Upper lobe of left lung (tissue), 6 donors: ENCODE data around the gene PHEX. TPM values are rescaled to one million over a fixed set of nuclear protein-coding genes. Genes with fewer than 3 reads are reported as not detected.

Source experiments
- ATAC-seq, 2 donors: fragments of 200-7000 bp; cut with Tn5 transposase; one replicate each; pipeline ENCODE4 v1.9.1; 2022; ENCODE audit warnings: mild to moderate bottlenecking in 2 of 2, moderate library complexity in 2 of 2; ENCODE audit not compliant: low FRiP score in 2 of 2
- DNase-seq, 2 donors: peaks; one replicate each; pipeline ENCODE4 v3.0.0-alpha.2; 2019 to 2020
- H3K27ac ChIP-seq, 4 donors: fragments of 200-600 bp; sonication (generic); one replicate each; pipeline ENCODE4 v1.5.1; 2016 to 2019
- H3K27me3 ChIP-seq, 4 donors: fragments of 200-600 bp; sonication (generic); one replicate each; pipeline ENCODE4 v1.5.1; 2017 to 2019
- H3K36me3 ChIP-seq, 4 donors: fragments of 200-600 bp; sonication (generic); one replicate each; pipeline ENCODE4 v1.5.1; 2016 to 2019
- H3K4me1 ChIP-seq, 4 donors: fragments of 200-600 bp; sonication (generic); one replicate each; pipeline ENCODE4 v1.5.1; 2018 to 2019
- H3K4me3 ChIP-seq, 4 donors: fragments of 200-600 bp; sonication (generic); one replicate each; pipeline ENCODE4 v1.5.1; 2017 to 2019; ENCODE audit warnings: mild to moderate bottlenecking in 2 of 4, moderate library complexity in 1 of 4
- H3K9me3 ChIP-seq, 4 donors: fragments of 200-600 bp; sonication (generic); one replicate each; pipeline ENCODE4 v1.5.1; 2018 to 2019
- CTCF ChIP-seq, 6 experiments: fragments of 450-650 bp in 4 of 6; fragments of 200-600 bp in 2 of 6; sonication (generic) in 2 of 6; IDR thresholded peaks; one replicate each; pipeline ENCODE4 v1.5.1; 2016 to 2019; ENCODE audit warnings: antibody characterized with exemption in 6 of 6
- EP300 ChIP-seq, 4 donors: sonication (generic); formaldehyde crosslinking; IDR thresholded peaks; one replicate each; pipeline ENCODE4 v1.5.1; 2017; ENCODE audit warnings: antibody characterized with exemption in 4 of 4, control low read depth in 2 of 4
- POLR2A ChIP-seq, 4 donors: fragments of 450-650 bp; IDR thresholded peaks; one replicate each; pipeline ENCODE4 v1.5.1; 2016 to 2017; ENCODE audit warnings: antibody characterized with exemption in 4 of 4, mild to moderate bottlenecking in 2 of 4
- POLR2AphosphoS5 ChIP-seq, 2 donors: sonication (generic); formaldehyde crosslinking; IDR thresholded peaks; one replicate each; pipeline ENCODE4 v1.5.1; 2017; ENCODE audit warnings: antibody characterized with exemption in 2 of 2
- WGBS, 2 donors: methylation state at CpG; one replicate each; pipeline ENCODE4 v1.1.5; 2017 to 2018; 5-methylcytosine and 5-hydroxymethylcytosine counted together
- total RNA-seq, 6 donors: library from RNA; depleted of rRNA in 4 of 6; stranded (reverse); fragments of >200 nt in 4 of 6; gene quantifications; one replicate each; pipeline versions ENCODE4 v1.1.0 to v1.2.1, GENCODE V29; 2016 to 2021
- donor health status: DM: no; HTN: no; CAD: no; lungs with moderate emphysema.
- donor health status: DM: no; HTN: yes; CAD: no; lungs with severe emphysema.

The PHEX gene
- total RNA-seq, 6 donors from 2014 or later = 0.80 to 4.9 (median 1.4) TPM

DNA sequence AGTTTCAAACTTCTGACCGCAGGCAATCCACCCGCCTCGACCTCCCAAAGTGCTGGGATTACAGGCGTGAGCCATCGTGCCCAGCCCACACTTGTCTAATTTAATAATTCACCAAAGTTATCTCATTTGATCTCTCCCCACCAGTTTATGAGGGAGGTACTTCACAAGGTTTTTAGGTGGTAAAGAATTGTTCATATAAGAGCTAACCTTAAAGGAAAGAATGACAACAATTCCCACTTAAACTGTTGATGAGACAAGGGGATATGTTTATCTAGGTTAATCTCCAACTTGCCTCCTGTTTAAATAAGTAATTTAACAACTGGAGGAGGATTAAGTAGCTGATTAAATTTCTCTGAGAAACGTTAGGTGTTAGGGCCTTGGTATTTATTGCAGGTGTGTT lies 123.0 kb downstream of the PHEX start:
- ATAC-seq = no peak
- 65 to 91% methylated on average over 6 of the region's 6 CpGs for WGBS, 2 donors
- no peak for DNase-seq

GRCh38 chrX:22159071-22159470 lies 126.9 kb downstream of the PHEX start:
- no peak for ATAC-seq
- no peak overlapping the region for H3K27ac ChIP-seq
- TF ChIP-seq CTCF (IDR thresholded peaks at IDR 0.05) (no peak), EP300 (IDR thresholded peaks at IDR 0.05) (no peak), POLR2AphosphoS5 (IDR thresholded peaks at IDR 0.05) (no peak), POLR2A (IDR thresholded peaks at IDR 0.05) (no peak)
- no peaks in the 10 kb centered on the region for H3K4me1 ChIP-seq
- DNase-seq = no peak
- WGBS, 2 donors = 62 to 82% methylated on average over 2 to 5 of the region's 5 CpGs
- H3K27me3 ChIP-seq = no peaks in the 10 kb centered on the region
- H3K9me3 ChIP-seq = no peaks in the 10 kb centered on the region
- no peak overlapping the region for H3K4me3 ChIP-seq
- no peaks in the 10 kb centered on the region for H3K36me3 ChIP-seq

More for the DNA sequence above, 123.0 kb downstream of the PHEX start:
- H3K4me1 ChIP-seq = no peaks in the 10 kb centered on the region
- no peaks in the 10 kb centered on the region for H3K27me3 ChIP-seq
- no peak for TF ChIP-seq CTCF (IDR thresholded peaks at IDR 0.05)
- no peak for TF ChIP-seq POLR2A (IDR thresholded peaks at IDR 0.05)
- TF ChIP-seq POLR2AphosphoS5 (IDR thresholded peaks at IDR 0.05) = no peak
- no peak for TF ChIP-seq EP300 (IDR thresholded peaks at IDR 0.05)
- H3K36me3 ChIP-seq = no peaks in the 10 kb centered on the region
- H3K9me3 ChIP-seq = no peaks in the 10 kb centered on the region
- no peak overlapping the region for H3K27ac ChIP-seq
- no peak overlapping the region for H3K4me3 ChIP-seq

- Histone ChIP-seq H3K27ac (no peak overlapping the region), H3K9me3 (no peaks in the 10 kb centered on the region), H3K27me3 (no peaks in the 10 kb centered on the region), H3K4me1 (no peaks in the 10 kb centered on the region), H3K36me3 (no peaks in the 10 kb centered on the region), H3K4me3 (no peak overlapping the region)
- TF ChIP-seq EP300 (IDR thresholded peaks at IDR 0.05) = no peak
- no peak for TF ChIP-seq CTCF (IDR thresholded peaks at IDR 0.05)
- no peak for TF ChIP-seq POLR2AphosphoS5 (IDR thresholded peaks at IDR 0.05)
- TF ChIP-seq POLR2A (IDR thresholded peaks at IDR 0.05) = no peak
- 95 to 100% methylated on average over 1 to 3 of the region's 3 CpGs for WGBS, 2 donors
- DNase-seq (no peak), ATAC-seq (no peak)
These were observed 131.2 kb downstream of the PHEX start for GRCh38 chrX:22163326-22163725.

DNA sequence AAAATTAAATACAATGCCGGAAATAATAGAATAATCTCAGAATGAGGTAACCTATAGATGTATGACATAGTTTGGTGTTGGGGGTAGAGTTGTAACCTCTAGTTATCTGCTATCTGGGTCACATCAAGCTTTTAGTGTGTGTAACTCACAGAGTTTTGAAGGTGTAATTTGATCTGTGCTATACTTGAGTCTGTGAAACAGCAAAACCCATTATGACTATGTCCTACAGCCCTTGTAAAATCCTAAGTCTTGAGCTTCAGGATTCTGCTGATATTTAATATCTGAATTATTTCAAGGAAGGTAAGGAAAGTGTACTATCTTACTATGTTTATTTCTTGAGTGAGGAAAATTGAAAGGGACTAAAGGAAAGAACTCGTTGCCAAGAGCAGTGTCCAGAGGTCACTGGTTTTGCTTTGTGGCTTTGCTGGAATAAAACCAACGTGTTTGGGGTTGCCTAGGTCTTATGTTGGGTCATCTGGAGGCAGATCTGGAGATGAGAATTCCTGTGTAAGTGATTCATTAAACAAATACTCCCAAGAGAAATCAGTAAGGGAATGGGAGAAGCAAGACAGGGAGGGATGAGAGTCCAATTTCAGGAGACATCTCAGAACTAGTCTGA lies 132.8 kb downstream of the PHEX start:
- no peaks in the 10 kb centered on the region for H3K27me3 ChIP-seq
- no peak overlapping the region for H3K4me3 ChIP-seq
- ATAC-seq (no peak), DNase-seq (no peak)
- H3K4me1 ChIP-seq = no peaks in the 10 kb centered on the region
- H3K36me3 ChIP-seq = no peaks in the 10 kb centered on the region
- WGBS, 2 donors = 67 to 72% methylated on average over 3 of the region's 3 CpGs
- TF ChIP-seq CTCF (IDR thresholded peaks at IDR 0.05) (no peak), POLR2A (IDR thresholded peaks at IDR 0.05) (no peak), EP300 (IDR thresholded peaks at IDR 0.05) (no peak), POLR2AphosphoS5 (IDR thresholded peaks at IDR 0.05) (no peak)
- H3K9me3 ChIP-seq = no peaks in the 10 kb centered on the region
- H3K27ac ChIP-seq = no peak overlapping the region
